C4-2B (cell line): ENCODE results near the gene EPB41.

ENCODE experiments used
- H3K27ac ChIP-seq: fragments of 450-650 bp; 2 replicates; pipeline ENCODE4 v1.5.1; 2017
- CTCF ChIP-seq: fragments of 450-650 bp; conservative IDR thresholded peaks from 2 replicates; pipeline ENCODE4 v1.5.1; 2017; ENCODE audit warnings: mild to moderate bottlenecking
- ZFX ChIP-seq: fragments of 450-650 bp; IDR thresholded peaks from 2 replicates; pipeline ENCODE4 v1.6.1; 2017

The EPB41 gene

GRCh38 chr1:28983091-28983490, 68.7 kb downstream of the EPB41 start:
- no peak overlapping the region for H3K27ac ChIP-seq
- TF ChIP-seq ZFX, result no peak
- TF ChIP-seq CTCF, result no peak

GRCh38 chr1:28983509-28984310, 69.3 kb downstream of the EPB41 start:
- TF ChIP-seq ZFX (no peak), CTCF (no peak)
- no peak overlapping the region for H3K27ac ChIP-seq

GRCh38 chr1:28984311-28984684, 69.9 kb downstream of the EPB41 start:
- TF ChIP-seq CTCF (no peak), ZFX (no peak)
- no peak overlapping the region for H3K27ac ChIP-seq

- no peak overlapping the region for H3K27ac ChIP-seq
- no peak for TF ChIP-seq ZFX
- no peak for TF ChIP-seq CTCF
These were observed 71.1 kb downstream of the EPB41 start for GRCh38 chr1:28985427-28985826.

- no peak overlapping the region for H3K27ac ChIP-seq
- TF ChIP-seq CTCF (no peak), ZFX (no peak)
These were observed 72.0 kb downstream of the EPB41 start for GRCh38 chr1:28986306-28986910.

- no peak overlapping the region for H3K27ac ChIP-seq
- no peak for TF ChIP-seq ZFX
- no peak for TF ChIP-seq CTCF
These were observed 88.4 kb downstream of the EPB41 start for GRCh38 chr1:29002792-29003191.

- TF ChIP-seq CTCF (no peak), ZFX (no peak)
- no peak overlapping the region for H3K27ac ChIP-seq
These were observed 89.9 kb downstream of the EPB41 start for GRCh38 chr1:29004288-29004687.
